SK-N-SH (cell line): ENCODE results near the gene TFPI.

ENCODE experiments used
- CTCF ChIP-seq: fragments of 200-600 bp; sonication (generic); IDR thresholded peaks from 2 replicates; pipeline ENCODE4 v1.6.1; 2017; ENCODE audit warnings: antibody characterized with exemption, mild to moderate bottlenecking, moderate library complexity
- EZH2phosphoT487 ChIP-seq: fragments of 200-600 bp; sonication (generic); IDR thresholded peaks from 2 replicates; pipeline ENCODE4 v1.6.1; 2017; ENCODE audit warnings: low read depth, mixed run types, mild to moderate bottlenecking, antibody characterized with exemption, moderate library complexity, borderline replicate concordance
- JUND ChIP-seq: IDR thresholded peaks from 2 replicates; pipeline ENCODE4 v1.4.0; 2012
- NFIC ChIP-seq: IDR thresholded peaks from 2 replicates; pipeline ENCODE4 v1.4.0; 2012; ENCODE audit warnings: borderline replicate concordance
- PBX3 ChIP-seq: IDR thresholded peaks from 2 replicates; pipeline ENCODE4; 2012
- POLR2AphosphoS5 ChIP-seq: IDR thresholded peaks from 2 replicates; pipeline ENCODE4 v1.6.1; 2012; ENCODE audit warnings: low read depth, low read length
- ZBTB33 ChIP-seq: IDR thresholded peaks from 2 replicates; pipeline ENCODE4 v1.4.0; 2012; ENCODE audit warnings: low read depth, borderline replicate concordance

- TF ChIP-seq CTCF (no peak), JUND (no peak), ZBTB33 (no peak), POLR2AphosphoS5 (no peak), PBX3 (no peak), NFIC (no peak), EZH2phosphoT487 (no peak)
Measured at GRCh38 chr2:187549193-187549592, 5.0 kb downstream of the TFPI start.
